NB4 (cell line): ENCODE data around the gene GSTA3.
A peak's percentile ranks its signal among the peaks of the same experiment; 100 is the strongest.
"Not testable (repeated sequence)": the region's sequence is repeated elsewhere in the genome, so short reads cannot be mapped to it uniquely, and the experiment has no call there.

ENCODE experiments used
- DNase-seq: peaks from one replicate; pipeline ENCODE4 v3.0.0; 2010; ENCODE audit warnings: low read depth
- H3K4me3 ChIP-seq: one replicate; pipeline ENCODE4 v1.5.1; 2011; ENCODE audit warnings: mild to moderate bottlenecking, low read depth, low read length, moderate library complexity
- CTCF ChIP-seq: IDR thresholded peaks from one replicate; pipeline ENCODE4 v1.5.1; 2012; ENCODE audit warnings: low read depth, low read length
- MAX ChIP-seq: IDR thresholded peaks from 2 replicates; pipeline ENCODE4 v1.6.1; 2011; ENCODE audit warnings: low read depth, low read length
- MYC ChIP-seq: IDR thresholded peaks from 2 replicates; pipeline ENCODE4 v1.6.1; 2011; ENCODE audit warnings: low read depth, low read length
- POLR2A ChIP-seq: IDR thresholded peaks from 2 replicates; pipeline ENCODE4 v1.6.1; 2011; ENCODE audit warnings: mild to moderate bottlenecking; ENCODE audit not compliant: insufficient read length; ENCODE audit errors: extremely low read depth

GSTA3 gene

GRCh38 chr6:52881662-52881995 lies 27.9 kb downstream of the GSTA3 start:
- TF ChIP-seq MYC = no peak
- TF ChIP-seq POLR2A = no peak
- TF ChIP-seq MAX = no peak
- TF ChIP-seq CTCF = no peak
- DNase-seq = no peak
- no peak overlapping the region for H3K4me3 ChIP-seq

- no peak for DNase-seq
These were observed 31.7 kb downstream of the GSTA3 start for GRCh38 chr6:52877786-52878185.

GRCh38 chr6:52877168-52877567 lies 32.3 kb downstream of the GSTA3 start:
- no peak overlapping the region for H3K4me3 ChIP-seq
- TF ChIP-seq MAX (no peak), MYC (no peak), CTCF (no peak), POLR2A (no peak)
- peak; percentile 5 for DNase-seq

More at GRCh38 chr6:52877786-52878185, 31.7 kb downstream of the GSTA3 start:
- H3K4me3 ChIP-seq = no peak overlapping the region
- TF ChIP-seq POLR2A (no peak), MAX (no peak), CTCF (no peak), MYC (no peak)

GRCh38 chr6:52876056-52876787 lies 33.3 kb downstream of the GSTA3 start:
- no peak for DNase-seq

GRCh38 chr6:52872031-52872430 lies 37.5 kb downstream of the GSTA3 start:
- H3K4me3 ChIP-seq = no peak overlapping the region
- DNase-seq = no peak
- TF ChIP-seq CTCF = no peak

More at GRCh38 chr6:52876056-52876787, 33.3 kb downstream of the GSTA3 start:
- no peak for TF ChIP-seq MAX
- no peak for TF ChIP-seq MYC
- no peak for TF ChIP-seq CTCF
- TF ChIP-seq POLR2A = no peak
- no peak overlapping the region for H3K4me3 ChIP-seq

- H3K4me3 ChIP-seq = no peak overlapping the region
- TF ChIP-seq CTCF = no peak
- no peak for TF ChIP-seq POLR2A
- TF ChIP-seq MYC = no peak
- TF ChIP-seq MAX = no peak
- no peak for DNase-seq
These were observed 37.9 kb downstream of the GSTA3 start for GRCh38 chr6:52871621-52872020.

- H3K4me3 ChIP-seq, DNase-seq: not testable (repeated sequence)
These were observed 39.0 kb downstream of the GSTA3 start for GRCh38 chr6:52870335-52871091.

GRCh38 chr6:52868899-52869298 lies 40.6 kb downstream of the GSTA3 start:
- H3K4me3 ChIP-seq, DNase-seq: not testable (repeated sequence)
